Fibroblast of the conjunctiva (primary cell): ENCODE data around the gene PLXNA2.

Experiments used
- DNase-seq: peaks from one replicate; pipeline ENCODE4 v3.0.0-alpha.2; 2010; ENCODE audit warnings: low read depth

The PLXNA2 gene

GRCh38 chr1:208026880-208027438 is 217.2 kb downstream of the PLXNA2 start:
- no peak for DNase-seq

GRCh38 chr1:208025031-208025430 is 219.2 kb downstream of the PLXNA2 start:
- DNase-seq, result no peak

- DNase-seq, result no peak
Measured at GRCh38 chr1:208024406-208024805, 219.8 kb downstream of the PLXNA2 start.

- no peak for DNase-seq
Measured at GRCh38 chr1:208019257-208019656, 224.9 kb downstream of the PLXNA2 start.

GRCh38 chr1:208015255-208015654 is 228.9 kb downstream of the PLXNA2 start:
- no peak for DNase-seq

- no peak for DNase-seq
Measured at GRCh38 chr1:208013210-208013609, 231.0 kb downstream of the PLXNA2 start.

- DNase-seq, result no peak
Measured at GRCh38 chr1:208012721-208013120, 231.5 kb downstream of the PLXNA2 start.

GRCh38 chr1:208010487-208011071 is 233.6 kb downstream of the PLXNA2 start:
- no peak for DNase-seq

- DNase-seq, result no peak
Measured at GRCh38 chr1:208009706-208010444, 234.3 kb downstream of the PLXNA2 start.

GRCh38 chr1:208009303-208009702 is 234.9 kb downstream of the PLXNA2 start:
- DNase-seq, result no peak

- DNase-seq, result no peak
Measured at GRCh38 chr1:208008534-208008933, 235.7 kb downstream of the PLXNA2 start.

GRCh38 chr1:208007938-208008342 is 236.2 kb downstream of the PLXNA2 start:
- DNase-seq, result peak; percentile 57

- DNase-seq, result no peak
Measured at GRCh38 chr1:208007319-208007937, 236.8 kb downstream of the PLXNA2 start.

GRCh38 chr1:208006258-208006920 is 237.8 kb downstream of the PLXNA2 start:
- no peak for DNase-seq

GRCh38 chr1:208004851-208005250 is 239.3 kb downstream of the PLXNA2 start:
- no peak for DNase-seq

GRCh38 chr1:208003241-208003640 is 240.9 kb downstream of the PLXNA2 start:
- DNase-seq, result no peak

- no peak for DNase-seq
Measured at GRCh38 chr1:208002672-208003071, 241.5 kb downstream of the PLXNA2 start.

- no peak for DNase-seq
Measured at GRCh38 chr1:208002078-208002477, 242.1 kb downstream of the PLXNA2 start.

GRCh38 chr1:208000504-208000903 is 243.7 kb downstream of the PLXNA2 start:
- DNase-seq, result no peak

GRCh38 chr1:207999972-208000371 is 244.2 kb downstream of the PLXNA2 start:
- no peak for DNase-seq

- DNase-seq, result no peak
Measured at GRCh38 chr1:207999274-207999915, 244.8 kb downstream of the PLXNA2 start.

- DNase-seq, result no peak
Measured at GRCh38 chr1:207998691-207999090, 245.5 kb downstream of the PLXNA2 start.
